T-helper 9 cell (primary cell): ENCODE data around the gene KRTAP5-8.
"Not testable (repeated sequence)": the region's sequence is repeated elsewhere in the genome, so short reads cannot be mapped to it uniquely, and the experiment has no call there.

Source experiments
- DNase-seq: peaks from one replicate; pipeline ENCODE4 v3.0.0-alpha.2; 2020

The KRTAP5-8 gene

GRCh38 chr11:71518506-71519471, 19.0 kb upstream of the KRTAP5-8 start:
- DNase-seq, result no peak

GRCh38 chr11:71519546-71519945, 18.3 kb upstream of the KRTAP5-8 start:
- DNase-seq, result no peak

GRCh38 chr11:71525188-71525937, 12.5 kb upstream of the KRTAP5-8 start:
- DNase-seq, result no peak

- no peak for DNase-seq
These were observed 11.8 kb upstream of the KRTAP5-8 start for GRCh38 chr11:71525938-71526495.

DNA sequence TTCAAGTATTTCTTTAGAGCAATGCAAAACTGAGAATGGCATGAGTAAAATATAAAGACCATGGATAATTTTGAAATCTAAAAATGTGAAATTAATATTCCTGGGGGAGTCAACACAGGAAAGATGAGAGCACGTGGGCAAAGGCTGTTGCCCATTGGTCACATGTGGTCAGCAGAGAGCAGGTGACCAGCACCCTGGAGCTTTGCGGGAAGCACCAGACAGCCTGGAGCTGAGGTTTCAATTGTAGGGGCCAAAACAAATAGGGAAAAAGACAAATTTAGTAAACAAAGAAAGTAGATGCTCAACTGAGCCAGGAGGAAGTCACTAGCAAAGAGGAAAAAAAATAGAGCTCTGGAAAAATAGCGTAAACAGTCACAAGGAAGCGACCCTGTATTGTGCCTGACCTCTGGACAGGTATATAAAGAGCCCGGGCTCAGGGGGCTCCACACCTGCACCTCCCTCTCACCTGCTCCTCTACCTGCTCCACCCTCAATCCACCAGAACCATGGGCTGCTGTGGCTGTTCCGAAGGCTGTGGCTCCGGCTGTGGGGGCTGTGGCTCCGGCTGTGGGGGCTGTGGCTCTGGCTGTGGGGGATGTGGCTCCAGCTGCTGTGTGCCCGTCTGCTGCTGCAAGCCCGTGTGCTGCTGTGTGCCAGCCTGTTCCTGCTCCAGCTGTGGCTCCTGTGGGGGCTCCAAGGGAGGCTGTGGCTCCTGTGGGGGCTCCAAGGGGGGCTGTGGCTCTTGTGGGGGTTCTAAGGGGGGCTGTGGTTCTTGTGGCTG, 10.8 kb upstream of the KRTAP5-8 start, which contains the start of gene KRTAP5-7:
TSS of gene KRTAP5-7 (plus strand) at position 472 of the 780 bp plus-strand sequence. CDS start at position 506, 34 bp downstream.
- DNase-seq, result not testable (repeated sequence)

DNA sequence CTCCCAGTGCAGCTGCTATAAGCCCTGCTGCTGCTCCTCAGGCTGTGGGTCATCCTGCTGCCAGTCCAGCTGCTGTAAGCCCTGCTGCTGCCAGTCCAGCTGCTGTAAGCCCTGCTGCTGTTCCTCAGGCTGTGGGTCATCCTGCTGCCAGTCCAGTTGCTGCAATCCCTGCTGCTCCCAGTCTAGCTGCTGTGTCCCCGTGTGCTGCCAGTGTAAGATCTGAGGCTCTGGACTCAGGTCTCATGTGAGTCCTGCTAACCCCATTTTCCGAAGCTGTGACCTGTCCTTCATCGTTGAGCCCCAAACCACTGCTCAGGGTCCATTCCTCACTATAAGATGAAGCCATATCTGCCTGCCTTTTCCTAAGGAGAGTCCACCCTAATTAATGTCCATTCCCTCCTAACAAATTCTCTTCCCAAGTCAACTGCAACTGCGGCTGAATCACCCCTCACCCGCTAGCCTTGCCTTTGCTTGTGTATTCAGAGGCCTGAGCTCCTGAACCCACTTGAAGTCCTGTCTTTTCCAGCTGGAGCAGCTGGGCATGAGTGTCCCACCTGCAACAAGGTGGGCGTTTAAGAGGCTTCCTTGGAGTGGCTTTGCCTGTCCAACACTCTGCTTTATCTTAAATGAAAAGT, 10.1 kb upstream of the KRTAP5-8 start:
- no peak for DNase-seq

- no peak for DNase-seq
These were observed 7.2 kb upstream of the KRTAP5-8 start for GRCh38 chr11:71530602-71531001.

GRCh38 chr11:71532036-71532610, 5.7 kb upstream of the KRTAP5-8 start:
- DNase-seq, result no peak

- DNase-seq, result not testable (repeated sequence)
These were observed 2.9 kb upstream of the KRTAP5-8 start for GRCh38 chr11:71534711-71535608.

DNA sequence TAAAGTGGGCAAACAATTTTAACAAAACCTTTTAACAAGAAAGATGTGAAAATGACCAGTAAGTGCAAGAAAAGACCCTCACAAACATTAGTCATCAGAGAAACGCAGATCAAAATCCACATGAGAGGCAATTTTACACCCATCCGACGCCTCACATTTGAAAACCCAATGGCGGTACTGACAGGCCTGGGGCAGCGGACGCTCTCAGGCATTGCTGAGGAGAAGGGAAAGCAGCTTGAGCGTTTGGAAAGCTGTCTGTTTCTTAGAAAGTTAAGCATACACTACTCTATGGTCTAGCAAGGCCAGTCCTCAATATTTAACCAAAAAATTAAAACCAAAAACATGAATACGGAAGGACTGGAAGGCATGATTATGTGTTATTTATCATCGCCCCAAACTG, 2.0 kb upstream of the KRTAP5-8 start:
- DNase-seq, result no peak

DNA sequence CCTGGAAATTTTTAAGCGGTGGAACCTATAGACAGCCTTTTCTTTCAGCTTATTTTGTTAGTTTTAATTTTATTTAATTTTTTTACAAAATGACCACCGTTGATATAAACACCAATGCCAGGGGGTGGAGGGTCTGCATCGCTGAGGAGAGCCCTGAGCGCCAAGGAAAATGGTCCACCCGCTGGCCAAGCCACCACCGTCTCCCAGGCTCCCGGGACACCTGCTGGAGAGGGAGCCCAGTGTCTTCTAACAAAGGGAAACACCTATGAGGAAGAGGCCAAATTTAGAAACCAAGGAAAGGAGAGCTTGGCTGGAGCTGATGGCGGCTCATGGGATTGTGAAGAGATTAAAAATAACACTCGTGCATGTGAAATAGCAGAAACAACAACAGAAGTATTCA, 288 bp upstream of the KRTAP5-8 start:
- DNase-seq, result no peak

- DNase-seq, result no peak
These were observed 803 bp downstream of the KRTAP5-8 start for GRCh38 chr11:71538666-71538990.

- no peak for DNase-seq
These were observed 1.2 kb downstream of the KRTAP5-8 start for GRCh38 chr11:71539017-71539416.

DNA sequence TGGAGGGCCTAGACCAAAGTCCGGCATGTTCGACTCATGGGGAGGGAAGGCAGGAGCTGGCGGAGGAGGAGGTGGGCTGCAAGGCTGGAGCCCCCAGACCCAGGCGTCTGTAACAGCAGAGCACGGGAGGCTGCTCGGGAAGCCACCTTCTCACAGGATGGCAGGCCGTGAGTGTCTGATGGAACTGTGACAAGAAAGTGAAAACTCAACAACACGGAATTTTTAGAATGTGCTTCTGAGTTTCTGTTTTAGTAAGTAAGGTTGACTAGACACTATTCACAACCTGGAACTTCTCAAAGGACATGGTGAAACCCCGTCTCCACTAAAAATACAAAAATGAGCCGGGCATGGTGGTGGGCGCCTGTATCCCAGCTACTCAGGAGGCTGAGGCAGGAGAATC, 2.1 kb downstream of the KRTAP5-8 start:
- not testable (repeated sequence) for DNase-seq

- not testable (repeated sequence) for DNase-seq
These were observed 2.9 kb downstream of the KRTAP5-8 start for GRCh38 chr11:71540521-71541304.

- DNase-seq, result no peak
These were observed 4.6 kb downstream of the KRTAP5-8 start for GRCh38 chr11:71542382-71542781.

DNA sequence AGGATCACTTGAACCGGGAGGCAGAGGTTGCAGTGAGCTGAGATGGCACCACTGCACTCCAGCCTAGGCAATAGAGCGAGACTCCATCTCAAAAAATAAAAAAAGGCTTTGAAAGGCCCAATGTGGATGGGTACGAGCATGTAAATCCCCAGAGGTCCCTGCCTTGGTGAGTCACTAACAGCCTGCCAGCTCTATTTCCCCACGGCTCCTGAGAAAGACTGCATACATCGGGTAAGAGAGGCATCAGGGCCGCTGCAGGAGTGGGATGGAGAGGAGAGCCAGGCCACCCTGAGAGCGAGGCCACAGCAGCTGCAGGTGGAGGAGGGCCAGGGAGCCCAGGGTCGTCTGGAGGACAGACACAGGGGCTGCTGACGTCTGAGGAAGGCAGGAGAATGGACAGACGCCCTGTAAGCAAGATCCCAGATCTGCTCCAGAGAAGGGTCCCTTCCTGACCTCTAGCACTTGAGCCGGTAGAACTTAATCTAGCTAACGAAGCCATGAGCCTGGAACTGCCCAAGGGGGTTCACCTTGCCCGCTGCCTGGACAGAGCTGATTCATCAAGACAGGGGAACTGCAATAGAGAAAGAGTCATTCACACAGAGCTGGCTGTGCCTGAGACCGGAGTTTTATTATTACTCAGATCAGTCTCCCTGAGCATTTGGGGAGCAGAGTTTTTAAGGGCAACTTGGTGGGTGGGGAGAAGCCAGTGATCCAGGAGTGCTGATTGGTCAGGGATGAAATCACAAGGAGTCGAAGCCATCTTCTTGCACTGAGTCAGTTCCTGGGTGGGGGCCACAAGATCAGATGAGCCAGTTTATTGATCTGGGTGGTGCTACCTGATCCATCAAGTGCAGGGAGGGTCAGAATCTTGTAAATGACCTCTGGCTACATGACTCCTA, 5.3 kb downstream of the KRTAP5-8 start:
- no peak for DNase-seq

DNA sequence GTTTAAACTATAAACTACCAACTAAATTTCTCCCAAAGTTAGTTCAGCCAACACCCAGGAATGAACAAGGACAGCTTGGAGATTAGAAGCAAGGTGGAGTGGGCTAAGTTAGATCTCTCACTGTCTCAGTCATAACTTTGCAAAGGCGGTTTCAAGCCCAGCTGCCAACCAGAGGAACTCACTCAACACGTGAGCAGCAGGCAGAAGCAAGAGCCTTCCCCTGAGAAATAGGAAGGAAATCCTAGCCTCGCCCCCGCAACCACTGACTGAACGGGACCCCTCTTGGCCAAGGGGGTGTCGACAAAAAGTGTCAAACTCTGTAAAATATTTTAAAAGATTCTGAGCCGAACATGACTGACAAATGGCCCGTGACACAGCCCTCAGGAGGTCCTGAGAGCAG, 6.0 kb downstream of the KRTAP5-8 start:
- DNase-seq, result no peak
